NCI-H187 (cell line): ENCODE measurements around the gene OAF.
"Not testable (repeated sequence)": the region's sequence is repeated elsewhere in the genome, so short reads cannot be mapped to it uniquely, and the experiment has no call there.

ENCODE experiments used
- DNase-seq, 2 experiments: peaks; one replicate each; lab custom pipeline; 2025; lab: John Stamatoyannopoulos, UW

The OAF gene

GRCh38 chr11:120272303-120272702, 61.5 kb downstream of the OAF start:
- DNase-seq = no peak

GRCh38 chr11:120273432-120273831, 62.6 kb downstream of the OAF start:
- DNase-seq = no peak

GRCh38 chr11:120273956-120274355, 63.1 kb downstream of the OAF start:
- DNase-seq = not testable (repeated sequence)

GRCh38 chr11:120279502-120279901, 68.7 kb downstream of the OAF start:
- DNase-seq = no peak
